HG03469 (cell line): Measurements from ENCODE around the gene PKN1.
"Not testable (repeated sequence)": the region's sequence is repeated elsewhere in the genome, so short reads cannot be mapped to it uniquely, and the experiment has no call there.

Experiments used
- ATAC-seq: cut with Tn5 transposase; IDR thresholded peaks from one replicate; pipeline ENCODE4 v1.9.1; 2021; ENCODE audit warnings: mild to moderate bottlenecking, moderate library complexity, moderate number of reproducible peaks; ENCODE audit not compliant: unreplicated experiment

Gene PKN1

GRCh38 chr19:14479975-14480699, 47.0 kb downstream of the PKN1 start:
- ATAC-seq = no peak

DNA sequence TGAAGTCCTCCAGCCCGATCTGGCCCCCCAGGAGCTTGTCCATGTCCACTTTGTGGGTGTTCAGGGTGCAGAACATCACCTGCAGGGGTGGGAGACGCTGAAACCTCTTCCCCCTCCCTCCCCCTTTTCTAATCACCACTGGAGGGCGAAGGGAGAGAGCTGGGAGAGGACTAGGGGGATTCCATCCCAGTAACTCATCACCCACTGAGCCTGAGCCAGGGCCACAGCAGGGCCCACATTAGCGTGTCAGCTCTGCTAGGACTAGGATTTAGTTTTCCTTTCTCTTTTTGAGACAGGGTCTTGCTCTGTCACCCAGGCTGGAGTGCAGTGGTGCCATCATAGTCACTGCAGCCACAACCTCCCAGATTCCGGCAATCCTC, 47.6 kb downstream of the PKN1 start:
- ATAC-seq = no peak

DNA sequence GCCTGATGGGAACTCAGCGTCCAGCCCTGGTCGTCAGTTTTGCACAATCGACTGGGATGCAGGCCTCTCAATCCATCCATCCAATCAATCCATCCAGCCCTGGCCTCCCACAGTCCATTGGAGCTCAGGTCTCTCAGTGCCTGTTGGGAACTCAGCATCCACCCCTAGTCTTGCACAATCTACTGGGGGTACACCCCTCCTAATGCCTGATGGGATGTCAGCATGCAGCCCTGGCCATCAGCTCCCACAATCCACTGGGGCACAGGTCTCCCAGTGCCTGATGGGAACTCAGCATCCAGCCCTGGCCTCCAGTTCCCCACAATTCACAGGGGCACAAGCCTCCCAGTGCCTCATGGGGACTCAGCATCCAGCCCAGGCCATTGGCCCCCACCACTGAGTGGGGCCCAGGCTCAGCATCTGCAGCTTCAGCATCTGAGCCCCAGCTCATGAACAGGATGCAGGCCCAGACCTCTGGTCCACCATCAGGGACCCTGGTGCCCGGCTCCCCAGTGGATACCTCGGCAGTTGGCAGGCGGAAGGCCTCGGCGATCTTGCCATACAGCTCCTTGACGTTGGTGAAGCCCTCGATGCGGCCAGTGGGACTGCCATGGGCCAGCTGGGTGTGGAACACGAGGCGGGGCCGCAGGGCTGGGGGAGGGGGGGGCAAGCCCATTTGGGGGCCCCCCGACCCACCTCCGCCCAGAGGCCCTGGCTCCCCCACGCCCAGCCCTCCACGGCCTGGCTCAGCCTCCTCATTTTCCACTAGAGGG, 49.3 kb downstream of the PKN1 start:
- ATAC-seq = no peak

- no peak for ATAC-seq
Measured at GRCh38 chr19:14487370-14488125, 54.4 kb downstream of the PKN1 start.

DNA sequence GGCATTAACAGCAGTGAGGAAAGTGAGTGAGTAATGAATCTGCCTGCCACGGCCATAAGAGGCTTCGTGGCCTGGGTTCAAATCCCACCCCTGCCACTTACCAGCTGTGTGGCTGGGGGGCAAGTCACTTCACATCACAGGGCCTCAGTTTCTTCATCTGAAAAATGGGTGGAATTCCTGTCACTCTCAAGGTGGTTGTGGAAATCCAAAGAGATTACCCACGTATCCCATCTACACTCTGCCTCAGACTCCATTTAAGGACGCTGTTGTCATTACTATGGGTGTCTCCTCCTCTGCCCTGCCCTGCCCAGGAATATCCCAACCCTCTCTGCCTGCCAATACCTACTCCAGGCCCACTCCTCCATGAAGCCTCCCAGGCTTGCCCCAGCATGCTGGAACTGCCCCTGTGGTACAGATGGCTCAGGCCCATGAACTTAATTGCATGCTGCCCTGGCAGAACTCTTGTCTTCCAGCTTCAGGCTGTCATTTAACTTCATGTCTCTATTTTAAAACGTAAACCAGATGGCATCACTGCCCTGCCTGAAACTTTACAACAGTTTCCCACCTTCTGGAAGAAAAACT, 59.7 kb downstream of the PKN1 start:
- ATAC-seq = no peak

GRCh38 chr19:14494411-14494810, 61.3 kb downstream of the PKN1 start:
- no peak for ATAC-seq

- ATAC-seq = no peak
Measured at GRCh38 chr19:14494910-14495671, 62.0 kb downstream of the PKN1 start.

- ATAC-seq = no peak
Measured at GRCh38 chr19:14495672-14496028, 62.5 kb downstream of the PKN1 start.

DNA sequence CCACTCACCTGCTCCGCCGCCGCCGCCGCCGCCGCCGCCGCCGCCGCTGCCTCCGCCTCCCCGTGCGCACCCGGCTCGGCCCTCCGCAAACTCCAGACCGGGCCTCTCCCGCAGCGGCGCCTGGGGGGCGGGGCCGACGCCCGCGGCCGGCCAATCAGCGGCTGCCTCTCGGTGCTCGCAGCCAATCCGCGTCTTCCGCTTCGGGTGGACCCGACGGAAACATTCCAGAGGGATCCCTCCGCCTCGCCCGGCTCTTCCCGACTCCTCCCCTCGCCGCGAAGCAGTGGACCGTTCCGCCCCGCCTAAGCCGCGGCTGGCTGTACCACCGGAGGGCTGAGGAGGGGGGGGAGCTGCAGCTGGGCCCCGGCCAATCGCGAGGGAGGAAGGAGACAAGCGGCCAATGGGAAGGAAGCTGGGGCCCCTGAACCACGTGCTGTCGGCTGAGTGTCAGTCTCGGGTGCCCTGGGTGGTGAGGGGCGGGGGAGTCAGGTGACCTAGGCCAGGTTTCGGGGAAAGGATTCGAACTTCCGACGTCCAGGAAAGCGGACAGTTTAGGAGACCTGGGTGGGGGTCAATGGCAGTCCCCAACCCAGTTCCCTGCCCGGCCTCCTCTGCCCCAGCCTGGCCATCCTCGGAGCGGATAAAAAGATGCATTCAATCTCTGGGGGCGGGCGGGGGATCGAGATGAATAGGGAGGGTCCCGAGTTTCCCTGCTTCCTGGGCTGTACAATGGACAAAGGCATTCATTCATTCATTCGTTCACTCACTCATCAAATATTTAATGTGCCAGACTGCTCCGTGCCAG, 63.1 kb downstream of the PKN1 start, which contains the start of gene GIPC1:
TSS of gene GIPC1 (minus strand) at position 99 of the 805 bp plus-strand sequence. CDS start 13,151 bp downstream, outside the sequence.
- peak; percentile 38 for ATAC-seq

- no peak for ATAC-seq
Measured at GRCh38 chr19:14496834-14497227, 63.7 kb downstream of the PKN1 start.

- no peak for ATAC-seq
Measured at GRCh38 chr19:14497228-14497921, 64.3 kb downstream of the PKN1 start.

DNA sequence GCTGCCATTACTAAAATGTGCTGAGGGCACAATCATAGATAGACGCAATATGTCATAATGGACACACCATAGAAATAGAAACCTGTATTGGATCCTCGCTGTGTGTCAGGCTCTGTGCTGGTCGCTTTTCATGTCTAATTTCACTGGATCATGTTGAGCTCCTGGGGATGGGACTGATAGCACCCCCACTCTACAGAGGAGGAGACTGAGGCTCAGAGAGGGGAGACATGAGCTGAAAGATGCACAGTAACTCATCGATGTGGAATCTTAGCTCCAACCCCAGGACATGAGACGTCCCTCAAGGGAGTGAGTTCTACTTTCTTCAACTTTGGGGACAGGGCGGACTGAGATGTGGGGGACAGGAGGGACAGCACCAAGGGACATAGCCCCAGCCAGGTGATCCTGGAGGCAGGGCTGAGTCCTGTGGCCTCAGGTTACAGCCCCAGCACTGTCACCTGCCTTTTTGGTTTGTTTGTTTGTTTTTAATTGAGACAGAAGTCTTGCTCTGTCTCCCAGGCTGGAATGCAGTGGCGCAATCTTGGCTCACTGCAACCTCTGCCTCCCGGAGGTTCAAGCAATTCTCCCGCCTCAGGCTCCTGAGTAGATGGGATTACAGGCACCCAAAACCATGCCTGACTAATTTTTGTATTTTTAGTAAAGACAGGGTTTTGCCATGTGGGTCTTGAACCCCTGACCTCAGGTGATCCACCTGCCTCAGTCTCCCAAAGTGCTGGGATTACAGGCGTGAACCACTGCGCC, 69.4 kb downstream of the PKN1 start:
- ATAC-seq = no peak

- ATAC-seq = no peak
Measured at GRCh38 chr19:14503285-14503684, 70.2 kb downstream of the PKN1 start.

GRCh38 chr19:14504575-14504974, 71.5 kb downstream of the PKN1 start:
- not testable (repeated sequence) for ATAC-seq

- no peak for ATAC-seq
Measured at GRCh38 chr19:14505488-14506239, 72.6 kb downstream of the PKN1 start.

- no peak for ATAC-seq
Measured at GRCh38 chr19:14507704-14508542, 74.8 kb downstream of the PKN1 start.
